GM18499 (cell line): Measurements from ENCODE around the gene KDM2B.

ENCODE experiments used
- ATAC-seq: cut with Tn5 transposase; IDR thresholded peaks from one replicate; pipeline ENCODE4 v1.9.1; 2021; ENCODE audit warnings: moderate number of reproducible peaks; ENCODE audit not compliant: insufficient read depth, unreplicated experiment

KDM2B gene

GRCh38 chr12:121468499-121468801, 112.4 kb downstream of the KDM2B start:
- no peak for ATAC-seq

- ATAC-seq, result no peak
These were observed 113.0 kb downstream of the KDM2B start for GRCh38 chr12:121467638-121468498.

GRCh38 chr12:121466794-121467637, 113.8 kb downstream of the KDM2B start:
- peak; percentile 41 for ATAC-seq

- ATAC-seq, result no peak
These were observed 114.7 kb downstream of the KDM2B start for GRCh38 chr12:121465921-121466793.

GRCh38 chr12:121464331-121464730, 116.5 kb downstream of the KDM2B start:
- no peak for ATAC-seq

GRCh38 chr12:121461048-121461447, 119.8 kb downstream of the KDM2B start:
- ATAC-seq, result no peak

- no peak for ATAC-seq
These were observed 124.3 kb downstream of the KDM2B start for GRCh38 chr12:121456551-121456950.

GRCh38 chr12:121455766-121456420, 124.9 kb downstream of the KDM2B start:
- no peak for ATAC-seq

GRCh38 chr12:121454921-121455320, 125.9 kb downstream of the KDM2B start:
- no peak for ATAC-seq

- ATAC-seq, result no peak
These were observed 127.2 kb downstream of the KDM2B start for GRCh38 chr12:121453629-121454028.

GRCh38 chr12:121452985-121453360, 127.8 kb downstream of the KDM2B start:
- no peak for ATAC-seq

- no peak for ATAC-seq
These were observed 128.4 kb downstream of the KDM2B start for GRCh38 chr12:121452340-121452984.

- ATAC-seq, result no peak
These were observed 128.9 kb downstream of the KDM2B start for GRCh38 chr12:121451961-121452339.

- no peak for ATAC-seq
These were observed 132.0 kb downstream of the KDM2B start for GRCh38 chr12:121448771-121449315.

GRCh38 chr12:121446750-121447149, 134.1 kb downstream of the KDM2B start:
- ATAC-seq, result no peak

GRCh38 chr12:121444842-121445202, 136.0 kb downstream of the KDM2B start:
- no peak for ATAC-seq

- no peak for ATAC-seq
These were observed 136.6 kb downstream of the KDM2B start for GRCh38 chr12:121443911-121444841.

GRCh38 chr12:121443193-121443870, 137.5 kb downstream of the KDM2B start:
- no peak for ATAC-seq
